ENCODE measurements around the gene ADGRG7.
A peak's percentile ranks its signal among the peaks of the same experiment; 100 is the strongest.

Gene ADGRG7

GRCh38 chr3:100720426-100720825 is 111.0 kb downstream of the ADGRG7 start:
- Mint-ChIP-seq H3K27me3 (no peaks in the 10 kb centered on the region), H3K9me3 (no peaks in the 10 kb centered on the region), H3K4me3 (no peak overlapping the region), H3K4me1 (peaks cover 27% of the 10 kb centered on the region), H3K27ac (no peak overlapping the region)
- DNase-seq (no peak), ATAC-seq (no peak)

GRCh38 chr3:100725935-100726513 is 116.6 kb downstream of the ADGRG7 start:
- Mint-ChIP-seq H3K27ac (no peak overlapping the region), H3K4me3 (no peak overlapping the region), H3K9me3 (no peaks in the 10 kb centered on the region), H3K27me3 (no peaks in the 10 kb centered on the region), H3K4me1 (peaks cover 16% of the 10 kb centered on the region)
- ATAC-seq (no peak), DNase-seq (no peak)

- no peak overlapping the region for H3K27ac Mint-ChIP-seq
- no peaks in the 10 kb centered on the region for H3K9me3 Mint-ChIP-seq
- DNase-seq = no peak
- H3K4me3 Mint-ChIP-seq = no peak overlapping the region
- H3K4me1 Mint-ChIP-seq = peaks cover 16% of the 10 kb centered on the region
- no peaks in the 10 kb centered on the region for H3K27me3 Mint-ChIP-seq
- no peak for ATAC-seq
Measured at GRCh38 chr3:100726706-100727105, 117.3 kb downstream of the ADGRG7 start.

- ATAC-seq (no peak), DNase-seq (no peak)
- H3K27me3 Mint-ChIP-seq = no peaks in the 10 kb centered on the region
- no peak overlapping the region for H3K27ac Mint-ChIP-seq
- H3K9me3 Mint-ChIP-seq = no peaks in the 10 kb centered on the region
- H3K4me3 Mint-ChIP-seq = no peak overlapping the region
- peaks cover 23% of the 10 kb centered on the region for H3K4me1 Mint-ChIP-seq
Measured at GRCh38 chr3:100730524-100730923, 121.1 kb downstream of the ADGRG7 start.

- ATAC-seq = no peak
- no peak overlapping the region for H3K27ac Mint-ChIP-seq
- DNase-seq = no peak
- no peak overlapping the region for H3K4me3 Mint-ChIP-seq
- no peaks in the 10 kb centered on the region for H3K27me3 Mint-ChIP-seq
- H3K4me1 Mint-ChIP-seq = peaks cover 7% of the 10 kb centered on the region
- no peaks in the 10 kb centered on the region for H3K9me3 Mint-ChIP-seq
Measured at GRCh38 chr3:100732435-100732834, 123.0 kb downstream of the ADGRG7 start.

- no peak for DNase-seq
- Mint-ChIP-seq H3K27ac (no peak overlapping the region), H3K27me3 (no peaks in the 10 kb centered on the region), H3K4me1 (peaks cover 21% of the 10 kb centered on the region), H3K4me3 (no peak overlapping the region), H3K9me3 (no peaks in the 10 kb centered on the region)
- no peak for ATAC-seq
Measured at GRCh38 chr3:100737334-100737733, 127.9 kb downstream of the ADGRG7 start.

- Mint-ChIP-seq H3K4me3 (no peak overlapping the region), H3K27me3 (no peaks in the 10 kb centered on the region), H3K27ac (no peak overlapping the region), H3K9me3 (no peaks in the 10 kb centered on the region), H3K4me1 (peaks cover 14% of the 10 kb centered on the region)
- ATAC-seq = peak; percentile 83
- DNase-seq = no peak
Measured at GRCh38 chr3:100740207-100740606, 130.8 kb downstream of the ADGRG7 start.

- H3K4me3 Mint-ChIP-seq = no peak overlapping the region
- H3K4me1 Mint-ChIP-seq = peaks cover 14% of the 10 kb centered on the region
- H3K27me3 Mint-ChIP-seq = no peaks in the 10 kb centered on the region
- DNase-seq (no peak), ATAC-seq (no peak)
- no peak overlapping the region for H3K27ac Mint-ChIP-seq
- no peaks in the 10 kb centered on the region for H3K9me3 Mint-ChIP-seq
Measured at GRCh38 chr3:100743535-100743934, 134.1 kb downstream of the ADGRG7 start.

- ATAC-seq = no peak
- DNase-seq = no peak
- no peak overlapping the region for H3K27ac Mint-ChIP-seq
- no peak overlapping the region for H3K4me3 Mint-ChIP-seq
- no peaks in the 10 kb centered on the region for H3K9me3 Mint-ChIP-seq
- peaks cover 7% of the 10 kb centered on the region for H3K4me1 Mint-ChIP-seq
- no peaks in the 10 kb centered on the region for H3K27me3 Mint-ChIP-seq
Measured at GRCh38 chr3:100744671-100745070, 135.3 kb downstream of the ADGRG7 start.

Data from stimulated activated naive CD8-positive, alpha-beta T cell treated with anti-CD3 and anti-CD28 coated beads, Interleukin-15, amount 100 ng/mL, for 72 hours (primary cell).